ENCODE data around the gene CDHR3. TPM values are rescaled to one million over a fixed set of nuclear protein-coding genes. Genes with fewer than 3 reads are reported as not detected.

CDHR3 gene
- total and polyA plus RNA-seq, 10 of the 15 experiments (the other 5 are each of a cell fraction or from before 2014, with no cell fraction given), result 0.06 to 0.11 TPM; not detected in 8

DNA sequence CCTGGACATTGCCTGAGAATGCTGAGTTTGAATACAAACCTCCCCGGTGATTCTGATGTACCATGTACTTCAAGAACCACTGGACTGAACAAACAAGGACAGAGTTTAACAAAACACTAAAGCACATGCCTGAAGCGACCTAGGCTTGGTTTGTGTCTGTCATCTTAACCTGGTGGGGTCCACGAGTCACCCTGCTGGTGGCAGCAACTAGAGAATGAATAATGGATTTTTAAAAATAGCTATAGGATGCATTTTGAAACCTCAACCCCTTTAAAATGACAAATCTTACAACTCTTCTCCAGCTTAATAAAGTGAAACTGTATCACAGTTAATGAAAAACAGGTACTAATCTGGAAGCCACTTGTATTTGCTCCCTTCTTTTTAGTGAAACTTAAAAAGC lies 25.2 kb downstream of the CDHR3 start (continued):
- no peak for TF ChIP-seq SMC3 (IDR thresholded peaks at IDR 0.05; ENCODE audit: borderline replicate concordance, low read length)
- TF ChIP-seq, protein P1, sequence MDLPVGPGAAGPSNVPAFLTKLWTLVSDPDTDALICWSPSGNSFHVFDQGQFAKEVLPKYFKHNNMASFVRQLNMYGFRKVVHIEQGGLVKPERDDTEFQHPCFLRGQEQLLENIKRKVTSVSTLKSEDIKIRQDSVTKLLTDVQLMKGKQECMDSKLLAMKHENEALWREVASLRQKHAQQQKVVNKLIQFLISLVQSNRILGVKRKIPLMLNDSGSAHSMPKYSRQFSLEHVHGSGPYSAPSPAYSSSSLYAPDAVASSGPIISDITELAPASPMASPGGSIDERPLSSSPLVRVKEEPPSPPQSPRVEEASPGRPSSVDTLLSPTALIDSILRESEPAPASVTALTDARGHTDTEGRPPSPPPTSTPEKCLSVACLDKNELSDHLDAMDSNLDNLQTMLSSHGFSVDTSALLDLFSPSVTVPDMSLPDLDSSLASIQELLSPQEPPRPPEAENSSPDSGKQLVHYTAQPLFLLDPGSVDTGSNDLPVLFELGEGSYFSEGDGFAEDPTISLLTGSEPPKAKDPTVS (IDR thresholded peaks at IDR 0.05; ENCODE audit: low read depth, low read length), result no peak
- no peak for TF ChIP-seq NFIC (IDR thresholded peaks at IDR 0.05; ENCODE audit: low read depth, low read length)
- no peak for TF ChIP-seq KDM1A (IDR thresholded peaks at IDR 0.05; ENCODE audit: borderline replicate concordance)
- no peak for TF ChIP-seq SUPT20H (IDR thresholded peaks at IDR 0.05; ENCODE audit: borderline replicate concordance, control insufficient read depth, low read depth, low read length)

GRCh38 chr7:105989191-105989590 lies 26.1 kb downstream of the CDHR3 start:
- H3K79me2 ChIP-seq (ENCODE audit: control insufficient read depth, insufficient read depth, low read length), result no peaks in the 10 kb centered on the region
- RAD21 ChIA-PET (ENCODE audit: unreplicated experiment), result no interaction called here
- BruUV-seq (replicated peaks), result no TSS peak
- 15% methylated on average over 2 of the region's 2 CpGs for WGBS (ENCODE audit: insufficient coverage, insufficient replicate concordance, low lambda C conversion rate, missing lambda C conversion rate)
- H4K20me1 ChIP-seq (ENCODE audit: control insufficient read depth, insufficient read depth), result no peaks in the 10 kb centered on the region
- no peak for FAIRE-seq
- POLR2A ChIA-PET, result no interaction called here
- no peak overlapping the region for H3K9ac ChIP-seq (ENCODE audit: control insufficient read depth, insufficient read depth, low read length)
- no peak for ATAC-seq
- SMC1A ChIA-PET (ENCODE audit: uncharacterized antibody, unreplicated experiment), result interaction anchor here (1.2 to 1.8 kb wide), 3 partner anchors 23 to 228 kb away, joined by 3 to 6 read pairs (median 4); no protein-coding TSS in a partner anchor
- no peak overlapping the region for H3K27ac ChIP-seq (ENCODE audit: control insufficient read depth, insufficient read depth)
- in situ Hi-C loops (cut with MboI), result no loop called here
- peaks cover 2 to 3% of the 10 kb centered on the region in 2 experiments; a peak in 2 of 4 replicates for H3K27me3 ChIP-seq (replicated peaks in 1 of 2; ENCODE audit: control insufficient read depth in 2 of 2, insufficient read depth in 2 of 2, low read length in 1 of 2)
- no peaks in the 10 kb centered on the region for H3K9me3 ChIP-seq (replicated peaks; ENCODE audit: control insufficient read depth, insufficient read depth, low read length)
- no peaks in the 10 kb centered on the region for H3K36me3 ChIP-seq (ENCODE audit: control insufficient read depth in 2 of 2, insufficient read depth in 2 of 2, low read length in 1 of 2)
- H2AFZ ChIP-seq (ENCODE audit: control insufficient read depth, low read depth, low read length), result no peak overlapping the region
- no peak overlapping the region for H3K4me3 ChIP-seq
- DNase-seq (ENCODE audit: low read depth, low spot score), result no peak
- CTCF ChIA-PET, result interaction anchor here (1.7 kb wide), 1 partner anchor 228 kb away, joined by 8 read pairs; no protein-coding TSS in a partner anchor
- H3K4me1 ChIP-seq (ENCODE audit: control insufficient read depth, insufficient read depth, low read length), result no peaks in the 10 kb centered on the region
- intact Hi-C loops (cut with micrococcal nuclease; ENCODE audit: unreplicated experiment), result no loop called here
- no peak overlapping the region for H3K4me2 ChIP-seq (ENCODE audit: control insufficient read depth, insufficient read depth)
- TF ChIP-seq ESRRA (IDR thresholded peaks at IDR 0.05; ENCODE audit: low read length) (no peak), RB1 (IDR thresholded peaks at IDR 0.05; ENCODE audit: borderline replicate concordance) (no peak), YY1 (IDR thresholded peaks at IDR 0.05; ENCODE audit: low read depth, low read length) (no peak), ZNF384 (IDR thresholded peaks at IDR 0.05; ENCODE audit: borderline replicate concordance, low read depth, low read length) (no peak), NRF1 (conservative IDR thresholded peaks at IDR 0.05; ENCODE audit: low read depth, low read length) (no peak), HDAC6 (IDR thresholded peaks at IDR 0.05; ENCODE audit: unreplicated experiment) (no peak)
- TF ChIP-seq, protein P2, sequence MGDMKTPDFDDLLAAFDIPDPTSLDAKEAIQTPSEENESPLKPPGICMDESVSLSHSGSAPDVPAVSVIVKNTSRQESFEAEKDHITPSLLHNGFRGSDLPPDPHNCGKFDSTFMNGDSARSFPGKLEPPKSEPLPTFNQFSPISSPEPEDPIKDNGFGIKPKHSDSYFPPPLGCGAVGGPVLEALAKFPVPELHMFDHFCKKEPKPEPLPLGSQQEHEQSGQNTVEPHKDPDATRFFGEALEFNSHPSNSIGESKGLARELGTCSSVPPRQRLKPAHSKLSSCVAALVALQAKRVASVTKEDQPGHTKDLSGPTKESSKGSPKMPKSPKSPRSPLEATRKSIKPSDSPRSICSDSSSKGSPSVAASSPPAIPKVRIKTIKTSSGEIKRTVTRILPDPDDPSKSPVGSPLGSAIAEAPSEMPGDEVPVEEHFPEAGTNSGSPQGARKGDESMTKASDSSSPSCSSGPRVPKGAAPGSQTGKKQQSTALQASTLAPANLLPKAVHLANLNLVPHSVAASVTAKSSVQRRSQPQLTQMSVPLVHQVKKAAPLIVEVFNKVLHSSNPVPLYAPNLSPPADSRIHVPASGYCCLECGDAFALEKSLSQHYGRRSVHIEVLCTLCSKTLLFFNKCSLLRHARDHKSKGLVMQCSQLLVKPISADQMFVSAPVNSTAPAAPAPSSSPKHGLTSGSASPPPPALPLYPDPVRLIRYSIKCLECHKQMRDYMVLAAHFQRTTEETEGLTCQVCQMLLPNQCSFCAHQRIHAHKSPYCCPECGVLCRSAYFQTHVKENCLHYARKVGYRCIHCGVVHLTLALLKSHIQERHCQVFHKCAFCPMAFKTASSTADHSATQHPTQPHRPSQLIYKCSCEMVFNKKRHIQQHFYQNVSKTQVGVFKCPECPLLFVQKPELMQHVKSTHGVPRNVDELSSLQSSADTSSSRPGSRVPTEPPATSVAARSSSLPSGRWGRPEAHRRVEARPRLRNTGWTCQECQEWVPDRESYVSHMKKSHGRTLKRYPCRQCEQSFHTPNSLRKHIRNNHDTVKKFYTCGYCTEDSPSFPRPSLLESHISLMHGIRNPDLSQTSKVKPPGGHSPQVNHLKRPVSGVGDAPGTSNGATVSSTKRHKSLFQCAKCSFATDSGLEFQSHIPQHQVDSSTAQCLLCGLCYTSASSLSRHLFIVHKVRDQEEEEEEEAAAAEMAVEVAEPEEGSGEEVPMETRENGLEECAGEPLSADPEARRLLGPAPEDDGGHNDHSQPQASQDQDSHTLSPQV (IDR thresholded peaks at IDR 0.05), result no peak
- TF ChIP-seq, protein P3, sequence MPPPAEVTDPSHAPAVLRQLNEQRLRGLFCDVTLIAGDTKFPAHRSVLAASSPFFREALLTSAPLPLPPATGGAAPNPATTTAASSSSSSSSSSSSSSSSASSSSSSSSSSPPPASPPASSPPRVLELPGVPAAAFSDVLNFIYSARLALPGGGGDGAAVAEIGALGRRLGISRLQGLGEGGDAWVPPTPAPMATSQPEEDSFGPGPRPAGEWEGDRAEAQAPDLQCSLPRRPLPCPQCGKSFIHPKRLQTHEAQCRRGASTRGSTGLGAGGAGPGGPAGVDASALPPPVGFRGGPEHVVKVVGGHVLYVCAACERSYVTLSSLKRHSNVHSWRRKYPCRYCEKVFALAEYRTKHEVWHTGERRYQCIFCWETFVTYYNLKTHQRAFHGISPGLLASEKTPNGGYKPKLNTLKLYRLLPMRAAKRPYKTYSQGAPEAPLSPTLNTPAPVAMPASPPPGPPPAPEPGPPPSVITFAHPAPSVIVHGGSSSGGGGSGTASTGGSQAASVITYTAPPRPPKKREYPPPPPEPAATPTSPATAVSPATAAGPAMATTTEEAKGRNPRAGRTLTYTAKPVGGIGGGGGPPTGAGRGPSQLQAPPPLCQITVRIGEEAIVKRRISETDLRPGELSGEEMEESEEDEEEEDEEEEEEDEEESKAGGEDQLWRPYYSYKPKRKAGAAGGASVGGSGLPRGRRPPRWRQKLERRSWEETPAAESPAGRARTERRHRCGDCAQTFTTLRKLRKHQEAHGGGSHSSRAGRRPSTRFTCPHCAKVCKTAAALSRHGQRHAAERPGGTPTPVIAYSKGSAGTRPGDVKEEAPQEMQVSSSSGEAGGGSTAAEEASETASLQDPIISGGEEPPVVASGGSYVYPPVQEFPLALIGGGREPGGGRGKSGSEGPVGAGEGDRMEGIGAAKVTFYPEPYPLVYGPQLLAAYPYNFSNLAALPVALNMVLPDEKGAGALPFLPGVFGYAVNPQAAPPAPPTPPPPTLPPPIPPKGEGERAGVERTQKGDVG (CRISPR knock-in tag; IDR thresholded peaks at IDR 0.05), result no peak

All from GM12878 (cell line).